HepG2 (cell line): ENCODE data around the gene COQ7. TPM values are rescaled to one million over a fixed set of nuclear protein-coding genes. Genes with fewer than 3 reads are reported as not detected.

Source experiments
- ARID3A ChIP-seq: IDR thresholded peaks from 2 replicates; pipeline ENCODE4 v1.6.1; 2012; ENCODE audit warnings: low read depth, low read length, improper control_type of control experiment
- CCDC6 ChIP-seq: sonication (generic); formaldehyde crosslinking; IDR thresholded peaks from 2 replicates; pipeline ENCODE4 v1.8.1; 2022; ENCODE audit warnings: mild to moderate bottlenecking, missing genetic modification reagents, moderate library complexity
- ELF1 ChIP-seq: sonication (generic); formaldehyde crosslinking; IDR thresholded peaks from 2 replicates; pipeline ENCODE4 v1.4.0; 2020; ENCODE audit warnings: missing genetic modification reagents
- FOXA1 ChIP-seq, 2 experiments: fragments of 450-650 bp in 1 of 2; sonication (generic) in 1 of 2; formaldehyde crosslinking in 1 of 2; IDR thresholded peaks; 2 replicates each; pipeline versions ENCODE4 v1.4.0 to v1.6.1; 2016 to 2020; ENCODE audit warnings: missing genetic modification reagents in 1 of 2
- FOXP1 ChIP-seq, 2 experiments: fragments of 450-650 bp in 1 of 2; IDR thresholded peaks; 2 replicates each; pipeline ENCODE4 v1.6.1; 2017 to 2018; ENCODE audit warnings: antibody characterized with exemption in 1 of 2
- HCFC1 ChIP-seq: fragments of 150-350 bp; IDR thresholded peaks from 2 replicates; pipeline ENCODE4 v1.6.1; 2014; ENCODE audit warnings: low read depth, low read length
- KAT8 ChIP-seq: IDR thresholded peaks from 2 replicates; pipeline ENCODE4 v1.6.1; 2016; ENCODE audit warnings: missing genetic modification reagents, missing compliant biosample characterization
- KDM3A ChIP-seq: IDR thresholded peaks from 2 replicates; pipeline ENCODE4 v1.6.1; 2018; ENCODE audit warnings: low read depth, missing compliant biosample characterization
- NR2C2 ChIP-seq: sonication (generic); formaldehyde crosslinking; IDR thresholded peaks from 2 replicates; pipeline ENCODE4 v1.4.0; 2020; ENCODE audit warnings: missing genetic modification reagents, mild to moderate bottlenecking, moderate library complexity, borderline replicate concordance
- PCBP1 ChIP-seq: fragments of 200-400 bp; formaldehyde crosslinking; IDR thresholded peaks from 2 replicates; pipeline ENCODE4 v1.6.1; 2017; ENCODE audit warnings: mild to moderate bottlenecking, low read depth, low read length, borderline replicate concordance
- REPIN1 ChIP-seq: sonication (generic); formaldehyde crosslinking; IDR thresholded peaks from 2 replicates; pipeline ENCODE4 v1.8.0; 2022; ENCODE audit warnings: missing genetic modification reagents, low read depth, mild to moderate bottlenecking, borderline replicate concordance
- SMAD9 ChIP-seq: sonication (generic); formaldehyde crosslinking; IDR thresholded peaks from 2 replicates; pipeline ENCODE4 v1.5.1; 2020; ENCODE audit warnings: mild to moderate bottlenecking, missing genetic modification reagents
- SMARCC2 ChIP-seq: fragments of 450-650 bp; IDR thresholded peaks from 2 replicates; pipeline ENCODE4 v1.6.1; 2017; ENCODE audit warnings: antibody characterized with exemption, mild to moderate bottlenecking
- SNAI1 ChIP-seq: sonication (generic); formaldehyde crosslinking; IDR thresholded peaks from 2 replicates; pipeline ENCODE4 v1.5.0; 2020; ENCODE audit warnings: mild to moderate bottlenecking, missing genetic modification reagents, borderline replicate concordance
- SOX13 ChIP-seq, 3 experiments: fragments of 450-650 bp in 1 of 3; sonication (generic) in 1 of 3; formaldehyde crosslinking in 1 of 3; IDR thresholded peaks in 2 of 3; conservative IDR thresholded peaks in 1 of 3; 2 replicates each; pipeline versions ENCODE4 v1.5.0 to v1.6.1; 2016 to 2020; ENCODE audit warnings: antibody characterized with exemption in 1 of 3, mild to moderate bottlenecking in 1 of 3, missing compliant biosample characterization in 1 of 3, missing genetic modification reagents in 1 of 3, moderate library complexity in 1 of 3
- U2AF1 ChIP-seq: fragments of 200-400 bp; formaldehyde crosslinking; optimal IDR thresholded peaks from 2 replicates; pipeline ENCODE3; 2017; ENCODE audit warnings: mild to moderate bottlenecking, low read depth, low read length
- ZKSCAN8 ChIP-seq: IDR thresholded peaks from 2 replicates; pipeline ENCODE4 v1.6.1; 2016; ENCODE audit warnings: borderline replicate concordance, missing genetic modification reagents, missing compliant biosample characterization
- ZMAT3 ChIP-seq: sonication (generic); formaldehyde crosslinking; conservative IDR thresholded peaks from 2 replicates; pipeline ENCODE4 v1.7.0; 2021; ENCODE audit warnings: missing genetic modification reagents
- ZNF121 ChIP-seq: sonication (generic); formaldehyde crosslinking; IDR thresholded peaks from 2 replicates; pipeline ENCODE4 v1.5.0; 2020; ENCODE audit warnings: mild to moderate bottlenecking, missing genetic modification reagents
- ZNF235 ChIP-seq: sonication (generic); formaldehyde crosslinking; IDR thresholded peaks from 2 replicates; pipeline ENCODE4 v1.8.1; 2023; ENCODE audit warnings: mild to moderate bottlenecking, missing genetic modification reagents, borderline replicate concordance
- ZNF430 ChIP-seq: sonication (generic); formaldehyde crosslinking; IDR thresholded peaks from 2 replicates; pipeline ENCODE4 v1.9.0; 2021; ENCODE audit warnings: mild to moderate bottlenecking, missing genetic modification reagents
- ZNF431 ChIP-seq: sonication (generic); formaldehyde crosslinking; IDR thresholded peaks from 2 replicates; pipeline ENCODE4 v1.9.0; 2022; ENCODE audit warnings: missing genetic modification reagents, low read depth, mild to moderate bottlenecking, borderline replicate concordance
- ZNF589 ChIP-seq: sonication (generic); formaldehyde crosslinking; conservative IDR thresholded peaks from 2 replicates; pipeline ENCODE4 v1.8.0; 2022; ENCODE audit warnings: mild to moderate bottlenecking, moderate library complexity, missing genetic modification reagents
- ZNF619 ChIP-seq: sonication (generic); formaldehyde crosslinking; IDR thresholded peaks from 2 replicates; pipeline ENCODE4 v1.4.0; 2020; ENCODE audit warnings: mild to moderate bottlenecking, missing genetic modification reagents
- ZXDC ChIP-seq: sonication (generic); formaldehyde crosslinking; IDR thresholded peaks from 2 replicates; pipeline ENCODE4 v1.5.0; 2020; ENCODE audit warnings: mild to moderate bottlenecking, missing genetic modification reagents
- polyA plus RNA-seq, 8 experiments: library from polyadenylated mRNA; depleted of rRNA in 3 of 8; stranded (reverse) in 7 of 8; unstranded in 1 of 8; fragments of >200 nt; fragmentation: Illumina TruSeq in 4 of 8; extraction: Trizol in 4 of 8; gene quantifications; 2 replicates each; pipeline versions ENCODE4 v1.2.1 to v1.2.3, GENCODE V29; 2011 to 2016; ENCODE audit warnings: low read depth in 4 of 8, missing spikeins in 1 of 8, mixed read lengths in 1 of 8; ENCODE audit not compliant: insufficient read depth in 1 of 8
- total RNA-seq, 5 experiments: library from RNA; depleted of rRNA; stranded (reverse); fragments of >200 nt; fragmentation: Illumina TruSeq; extraction: Trizol; gene quantifications; 2 replicates each; pipeline ENCODE4 v1.2.3, GENCODE V29; 2016; ENCODE audit warnings: low read depth in 1 of 5

The COQ7 gene
- total and polyA plus RNA-seq, 2 of the 13 experiments (the other 11 are each of a cell fraction or from before 2014, with no cell fraction given): 20.1 to 45.7 TPM

- TF ChIP-seq SOX13 (IDR thresholded peaks at IDR 0.05): no peak
- peak in 1 of 2 experiments; percentile 52; a peak in 1 of 4 replicates for TF ChIP-seq SOX13 (CRISPR knock-in tag; conservative IDR thresholded peaks at IDR 0.05 in 1 of 2, IDR thresholded peaks at IDR 0.05 in 1 of 2)
- TF ChIP-seq PCBP1: no peak
- TF ChIP-seq REPIN1: peak; percentile 59; the same call in 1 of the 2 replicates
- TF ChIP-seq ZNF235 (CRISPR knock-in tag): no peak
- TF ChIP-seq SNAI1: no peak
- TF ChIP-seq CCDC6 (CRISPR knock-in tag): 0 out of 2 replicates have a peak, but pooled peaks have one; percentile 37
- no peak for TF ChIP-seq FOXP1 (IDR thresholded peaks at IDR 0.05)
- peak; percentile 62 for TF ChIP-seq FOXP1 (CRISPR knock-in tag; IDR thresholded peaks at IDR 0.05)
- TF ChIP-seq HCFC1: no peak
- TF ChIP-seq ZKSCAN8 (CRISPR knock-in tag): peak; percentile 43; the same call in 1 of the 2 replicates
- no peak for TF ChIP-seq ZNF589
- no peak for TF ChIP-seq ZXDC (CRISPR knock-in tag)
- peak; percentile 31; the same call in 1 of the 2 replicates for TF ChIP-seq ZMAT3 (CRISPR knock-in tag)
- TF ChIP-seq ZNF619: no peak; the same call in 1 of the 2 replicates
- TF ChIP-seq ARID3A: peak; percentile 91
- TF ChIP-seq ZNF430: peak; percentile 62; the same call in 1 of the 2 replicates
- TF ChIP-seq ELF1 (CRISPR knock-in tag): peak; percentile 8; the same call in 1 of the 2 replicates
- TF ChIP-seq FOXA1 (IDR thresholded peaks at IDR 0.05): no peak
- 0 out of 2 replicates have a peak, but pooled peaks have one; percentile 42 for TF ChIP-seq FOXA1 (CRISPR knock-in tag; IDR thresholded peaks at IDR 0.05)
- TF ChIP-seq KDM3A (CRISPR knock-in tag): peak; percentile 22; the same call in 1 of the 2 replicates
- TF ChIP-seq ZNF121 (CRISPR knock-in tag): no peak
- no peak for TF ChIP-seq SMAD9
- no peak for TF ChIP-seq ZNF431 (CRISPR knock-in tag)
- 0 out of 2 replicates have a peak, but pooled peaks have one; percentile 23 for TF ChIP-seq KAT8 (CRISPR knock-in tag)
- TF ChIP-seq NR2C2 (CRISPR knock-in tag): peak; percentile 53; the same call in 1 of the 2 replicates
- TF ChIP-seq U2AF1: no peak
- TF ChIP-seq SMARCC2: 0 out of 2 replicates have a peak, but pooled peaks have one; percentile 47
Measured at GRCh38 chr16:19108409-19109287, 41.2 kb downstream of the COQ7 start (continued).
